Measurements from ENCODE around the gene RBBP8.
"Not testable (repeated sequence)": the region's sequence is repeated elsewhere in the genome, so short reads cannot be mapped to it uniquely, and the experiment has no call there.

The RBBP8 gene

DNA sequence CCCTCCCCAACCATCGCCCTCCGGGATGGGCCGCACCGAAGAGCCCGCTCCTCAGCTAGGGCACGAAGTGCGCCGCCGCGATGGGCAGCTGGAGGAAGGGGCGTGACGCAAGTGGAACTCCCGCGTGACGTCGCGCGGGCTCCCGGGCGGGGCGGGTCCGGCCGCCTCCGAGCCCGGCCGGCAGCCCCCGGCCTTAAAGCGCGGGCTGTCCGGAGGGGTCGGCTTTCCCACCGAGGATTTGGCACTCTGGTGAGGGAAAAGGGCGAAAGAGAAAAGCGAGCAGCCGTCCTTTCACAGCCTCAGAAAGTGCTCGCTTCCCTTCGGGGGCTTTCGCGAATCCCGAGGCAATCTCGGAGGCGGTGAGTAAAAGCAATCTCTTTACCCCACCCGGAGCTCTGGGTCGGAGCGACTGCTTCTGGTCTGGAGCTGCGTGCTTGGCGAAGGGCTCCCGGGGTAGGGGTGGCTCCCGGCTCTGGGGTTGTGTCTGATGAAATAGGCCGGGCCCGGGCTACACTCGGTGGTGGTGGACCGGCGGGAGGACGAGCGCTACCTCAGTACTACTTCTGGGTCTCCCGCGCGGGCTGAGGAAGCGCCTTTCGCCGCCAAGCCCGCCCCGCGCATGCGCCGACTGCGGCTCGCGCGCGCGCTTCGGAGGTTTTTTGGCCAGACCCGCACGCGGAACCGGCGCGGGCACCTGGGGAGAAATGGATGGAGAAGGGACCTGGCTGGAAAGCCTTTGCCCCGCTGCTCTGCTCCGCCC lies at the start of gene RBBP8:
Gene RBBP8, plus strand, starts transcription at position 123 of the 760 bp plus-strand sequence. CDS start 3,524 bp downstream, outside the sequence.
- in situ Hi-C loops (cut with MboI; ENCODE audit: low sequenced_read_pairs) = no loop called here
- Histone ChIP-seq H3K27me3 (ENCODE audit: low read depth) (no peaks in the 10 kb centered on the region), H3K4me1 (peaks cover 10% of the 10 kb centered on the region; the same call in 1 of the 2 replicates), H3K9me3 (no peaks in the 10 kb centered on the region), H3K4me3 (peak within 1 kb of the TSS; percentile 80), H3K36me3 (replicated peaks) (peaks cover 8% of the 10 kb centered on the region)
- DNase-seq (ENCODE audit: low spot score in 2 of 2) = peak; percentile 79 to 92

GRCh38 chr18:22883827-22884226 lies 49.3 kb upstream of the RBBP8 start:
- H3K4me1 ChIP-seq = peaks cover 9% of the 10 kb centered on the region
- DNase-seq (ENCODE audit: low spot score in 2 of 2) = no peak
- no peaks in the 10 kb centered on the region for H3K9me3 ChIP-seq
- in situ Hi-C loops (cut with MboI; ENCODE audit: low sequenced_read_pairs) = no loop called here
- no peaks in the 10 kb centered on the region for H3K36me3 ChIP-seq (replicated peaks)
- no peak overlapping the region for H3K4me3 ChIP-seq
- peaks cover 2% of the 10 kb centered on the region; the same call in 1 of the 2 replicates for H3K27me3 ChIP-seq (ENCODE audit: low read depth)

DNA sequence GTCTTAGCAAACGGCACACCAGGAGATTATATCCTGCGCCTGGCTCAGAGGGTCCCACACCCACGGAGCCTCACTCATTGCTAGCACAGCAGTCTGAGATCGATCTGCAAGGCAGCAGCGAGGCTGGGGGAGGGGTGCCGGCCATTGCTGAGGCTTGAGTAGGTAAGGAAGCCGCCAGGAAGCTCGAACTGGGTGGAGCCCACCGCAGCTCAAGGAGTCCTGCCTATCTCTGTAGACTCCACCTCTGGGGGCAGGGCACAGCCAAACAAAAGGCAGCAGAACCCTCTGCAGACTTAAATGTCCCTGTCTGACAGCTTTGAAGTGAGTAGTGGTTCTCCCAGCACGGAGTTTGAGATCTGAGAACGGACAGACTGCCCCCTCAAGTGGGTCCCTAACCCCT lies 47.4 kb upstream of the RBBP8 start:
- H3K4me1 ChIP-seq; H3K4me3 ChIP-seq; in situ Hi-C loops (cut with MboI; ENCODE audit: low sequenced_read_pairs); H3K36me3 ChIP-seq (replicated peaks); H3K9me3 ChIP-seq; DNase-seq (ENCODE audit: low spot score in 2 of 2); H3K27me3 ChIP-seq (ENCODE audit: low read depth): not testable (repeated sequence)

- H3K4me1 ChIP-seq = peaks cover 5% of the 10 kb centered on the region
- H3K36me3 ChIP-seq (replicated peaks) = no peaks in the 10 kb centered on the region
- no peaks in the 10 kb centered on the region for H3K9me3 ChIP-seq
- no peak overlapping the region for H3K4me3 ChIP-seq
- DNase-seq (ENCODE audit: low spot score in 2 of 2) = no peak
- in situ Hi-C loops (cut with MboI; ENCODE audit: low sequenced_read_pairs) = no loop called here
- H3K27me3 ChIP-seq (ENCODE audit: low read depth) = no peaks in the 10 kb centered on the region
Observed at GRCh38 chr18:22899421-22899820, 33.7 kb upstream of the RBBP8 start.

DNA sequence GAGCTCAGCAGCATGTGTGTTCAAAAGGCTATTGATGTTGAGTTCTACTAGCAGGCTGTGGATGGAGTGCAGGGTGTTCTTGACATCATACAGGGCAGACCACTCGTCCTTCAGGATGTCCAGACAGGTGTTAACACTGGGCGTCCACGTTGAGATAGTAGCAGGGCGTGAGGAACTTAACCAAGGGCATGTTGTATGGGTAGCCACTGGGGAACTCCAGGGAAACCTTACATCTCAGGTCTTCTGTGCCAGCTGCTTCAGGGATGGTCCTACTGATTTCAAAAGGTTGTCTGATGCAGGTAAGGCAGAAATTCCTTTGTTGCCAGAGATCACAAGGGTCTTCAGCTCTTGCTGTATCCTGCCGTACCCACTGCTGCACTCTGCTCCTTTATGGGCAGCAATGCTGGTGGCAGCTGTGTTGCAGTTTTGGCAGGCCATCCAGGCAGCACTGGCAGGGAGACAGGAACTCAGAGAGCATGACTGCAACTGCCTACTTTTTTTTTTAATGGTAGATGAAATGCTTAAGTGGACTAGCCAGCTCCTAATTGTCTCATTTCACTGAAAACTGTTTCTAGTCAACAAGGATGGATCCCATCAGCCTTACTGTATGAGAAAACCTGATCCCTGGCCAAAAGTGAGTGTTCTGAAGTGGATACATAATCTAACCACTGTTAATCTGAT lies 32.4 kb upstream of the RBBP8 start:
- Histone ChIP-seq H3K36me3 (replicated peaks) (no peaks in the 10 kb centered on the region), H3K27me3 (ENCODE audit: low read depth) (no peaks in the 10 kb centered on the region), H3K4me1 (peaks cover 5% of the 10 kb centered on the region), H3K9me3 (no peaks in the 10 kb centered on the region), H3K4me3 (no peak overlapping the region)
- no peak for DNase-seq (ENCODE audit: low spot score in 2 of 2)
- in situ Hi-C loops (cut with MboI; ENCODE audit: low sequenced_read_pairs) = no loop called here

- Histone ChIP-seq H3K4me3 (no peak overlapping the region), H3K9me3 (no peaks in the 10 kb centered on the region), H3K27me3 (ENCODE audit: low read depth) (no peaks in the 10 kb centered on the region), H3K4me1 (no peaks in the 10 kb centered on the region; the same call in 1 of the 2 replicates), H3K36me3 (replicated peaks) (no peaks in the 10 kb centered on the region)
- in situ Hi-C loops (cut with MboI; ENCODE audit: low sequenced_read_pairs) = no loop called here
- DNase-seq (ENCODE audit: low spot score in 2 of 2) = no peak
Observed at GRCh38 chr18:22902093-22902492, 31.0 kb upstream of the RBBP8 start.

- in situ Hi-C loops (cut with MboI; ENCODE audit: low sequenced_read_pairs); DNase-seq (ENCODE audit: low spot score in 2 of 2); H3K36me3 ChIP-seq (replicated peaks); H3K27me3 ChIP-seq (ENCODE audit: low read depth); H3K9me3 ChIP-seq; H3K4me3 ChIP-seq; H3K4me1 ChIP-seq: not testable (repeated sequence)
Observed at GRCh38 chr18:22903248-22903647, 29.9 kb upstream of the RBBP8 start.

- Histone ChIP-seq H3K4me3 (no peak overlapping the region), H3K27me3 (ENCODE audit: low read depth) (no peaks in the 10 kb centered on the region), H3K9me3 (no peaks in the 10 kb centered on the region), H3K4me1 (peaks cover 10% of the 10 kb centered on the region), H3K36me3 (replicated peaks) (no peaks in the 10 kb centered on the region)
- DNase-seq (ENCODE audit: low spot score in 2 of 2) = no peak
- in situ Hi-C loops (cut with MboI; ENCODE audit: low sequenced_read_pairs) = no loop called here
Observed at GRCh38 chr18:22912149-22912548, 21.0 kb upstream of the RBBP8 start.

- in situ Hi-C loops (cut with MboI; ENCODE audit: low sequenced_read_pairs) = no loop called here
Observed at GRCh38 chr18:22912835-22913234, 20.3 kb upstream of the RBBP8 start.

GRCh38 chr18:22913861-22914260 lies 19.3 kb upstream of the RBBP8 start:
- no peaks in the 10 kb centered on the region for H3K27me3 ChIP-seq (ENCODE audit: low read depth)
- no peaks in the 10 kb centered on the region for H3K9me3 ChIP-seq
- in situ Hi-C loops (cut with MboI; ENCODE audit: low sequenced_read_pairs) = no loop called here
- no peak for DNase-seq (ENCODE audit: low spot score in 2 of 2)
- peaks cover 10% of the 10 kb centered on the region for H3K4me1 ChIP-seq
- no peaks in the 10 kb centered on the region for H3K36me3 ChIP-seq (replicated peaks)
- no peak overlapping the region for H3K4me3 ChIP-seq

More at GRCh38 chr18:22912835-22913234, 20.3 kb upstream of the RBBP8 start:
- no peak overlapping the region for H3K4me3 ChIP-seq
- no peaks in the 10 kb centered on the region for H3K36me3 ChIP-seq (replicated peaks)
- peaks cover 10% of the 10 kb centered on the region for H3K4me1 ChIP-seq
- no peak for DNase-seq (ENCODE audit: low spot score in 2 of 2)
- H3K9me3 ChIP-seq = no peaks in the 10 kb centered on the region
- H3K27me3 ChIP-seq (ENCODE audit: low read depth) = no peaks in the 10 kb centered on the region

- H3K36me3 ChIP-seq (replicated peaks) = no peaks in the 10 kb centered on the region
- peaks cover 10% of the 10 kb centered on the region for H3K4me1 ChIP-seq
- peak in 1 of 2 experiments; percentile 24 for DNase-seq (ENCODE audit: low spot score in 2 of 2)
- H3K9me3 ChIP-seq = no peaks in the 10 kb centered on the region
- H3K27me3 ChIP-seq (ENCODE audit: low read depth) = no peaks in the 10 kb centered on the region
- in situ Hi-C loops (cut with MboI; ENCODE audit: low sequenced_read_pairs) = no loop called here
- no peak overlapping the region for H3K4me3 ChIP-seq
Observed at GRCh38 chr18:22914633-22915032, 18.5 kb upstream of the RBBP8 start.

DNA sequence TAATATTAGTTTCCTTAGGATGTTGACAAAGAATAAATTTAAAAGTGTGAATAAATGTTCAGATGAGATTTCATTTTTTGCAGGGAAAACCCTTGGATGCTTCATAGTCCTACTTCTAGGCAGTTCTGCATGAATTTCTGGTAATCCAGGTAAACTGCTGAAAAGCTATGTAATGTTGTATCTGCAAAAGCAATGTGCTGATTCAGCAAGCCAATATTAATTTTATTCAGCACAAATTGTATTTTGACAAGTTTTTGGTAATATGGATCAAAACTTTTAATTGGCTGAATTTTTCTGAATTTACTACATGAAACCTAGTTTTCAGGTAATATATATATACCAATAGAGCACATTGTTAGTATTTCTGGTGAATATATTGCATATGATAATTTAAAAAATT lies 17.8 kb upstream of the RBBP8 start:
- peaks cover 10% of the 10 kb centered on the region for H3K4me1 ChIP-seq

GRCh38 chr18:22921772-22922171 lies 11.4 kb upstream of the RBBP8 start:
- Histone ChIP-seq H3K4me1 (peaks cover 3% of the 10 kb centered on the region; the same call in 1 of the 2 replicates), H3K4me3 (no peak overlapping the region), H3K27me3 (ENCODE audit: low read depth) (no peaks in the 10 kb centered on the region), H3K9me3 (no peaks in the 10 kb centered on the region), H3K36me3 (replicated peaks) (no peaks in the 10 kb centered on the region)
- DNase-seq (ENCODE audit: low spot score in 2 of 2) = no peak
- in situ Hi-C loops (cut with MboI; ENCODE audit: low sequenced_read_pairs) = no loop called here

More for the DNA sequence above, 17.8 kb upstream of the RBBP8 start:
- H3K9me3 ChIP-seq = no peaks in the 10 kb centered on the region
- H3K36me3 ChIP-seq (replicated peaks) = no peaks in the 10 kb centered on the region
- no peaks in the 10 kb centered on the region for H3K27me3 ChIP-seq (ENCODE audit: low read depth)
- H3K4me3 ChIP-seq = no peak overlapping the region
- DNase-seq (ENCODE audit: low spot score in 2 of 2) = no peak
- in situ Hi-C loops (cut with MboI; ENCODE audit: low sequenced_read_pairs) = no loop called here

DNA sequence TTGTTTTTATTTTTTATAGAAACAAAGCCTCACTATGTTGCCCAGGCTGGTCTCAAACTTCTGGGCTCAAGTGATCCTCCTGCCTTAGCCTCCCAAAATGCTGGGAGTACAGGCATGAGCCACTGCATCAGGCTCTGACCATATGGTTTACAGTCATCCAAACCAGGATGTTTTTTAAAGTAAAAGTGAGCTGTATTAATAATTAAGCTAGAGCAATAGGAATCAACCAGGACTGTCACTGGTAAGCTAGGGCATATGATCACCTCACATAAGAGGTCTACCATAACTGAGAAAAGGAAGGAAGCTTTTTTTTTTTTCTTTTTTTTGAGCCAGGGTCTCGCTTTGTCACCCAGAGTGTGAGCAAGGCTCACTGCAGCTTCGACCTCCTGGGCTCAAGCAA lies 8.5 kb upstream of the RBBP8 start:
- Histone ChIP-seq H3K27me3 (ENCODE audit: low read depth) (no peaks in the 10 kb centered on the region), H3K4me1 (peaks cover 3% of the 10 kb centered on the region; the same call in 1 of the 2 replicates)
- in situ Hi-C loops (cut with MboI; ENCODE audit: low sequenced_read_pairs) = no loop called here

More for the DNA sequence above, 8.5 kb upstream of the RBBP8 start:
- Histone ChIP-seq H3K9me3 (no peaks in the 10 kb centered on the region), H3K4me3 (no peak overlapping the region), H3K36me3 (replicated peaks) (no peaks in the 10 kb centered on the region)
- DNase-seq (ENCODE audit: low spot score in 2 of 2) = no peak

Measured in HAP-1 (cell line).